Activated CD4-positive, CD25-positive, alpha-beta regulatory T cell (primary cell): ENCODE results near the gene JTB.
A peak's percentile ranks its signal among the peaks of the same experiment; 100 is the strongest.

ENCODE experiments used
- DNase-seq, 4 experiments: peaks; one replicate each; lab custom pipeline; 2025; lab: John Stamatoyannopoulos, UW

JTB gene

GRCh38 chr1:153954826-153955225 lies 22.6 kb downstream of the JTB start:
- DNase-seq = no peak

- no peak for DNase-seq
Observed at GRCh38 chr1:153953859-153954365, 23.6 kb downstream of the JTB start.

DNA sequence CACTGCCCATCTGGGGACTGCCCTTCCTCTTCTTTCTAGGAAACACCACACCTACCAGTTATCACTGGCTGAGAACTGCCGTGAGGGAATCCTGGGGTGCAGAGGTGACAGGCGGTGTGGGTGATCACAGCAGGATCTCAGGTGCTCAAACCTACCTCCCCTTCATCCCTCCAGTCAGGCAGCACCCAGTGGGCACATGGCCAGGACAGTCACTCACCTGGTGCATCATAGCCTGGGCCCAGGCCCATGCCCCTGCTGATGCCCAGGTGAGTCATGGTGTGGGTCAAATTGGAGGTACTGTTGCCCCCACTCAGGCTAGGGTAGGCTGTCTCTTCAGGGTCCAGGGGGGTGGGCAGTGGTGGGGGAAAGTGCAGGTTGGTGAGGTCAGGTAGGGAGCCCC lies 25.7 kb downstream of the JTB start:
- no peak for DNase-seq

DNA sequence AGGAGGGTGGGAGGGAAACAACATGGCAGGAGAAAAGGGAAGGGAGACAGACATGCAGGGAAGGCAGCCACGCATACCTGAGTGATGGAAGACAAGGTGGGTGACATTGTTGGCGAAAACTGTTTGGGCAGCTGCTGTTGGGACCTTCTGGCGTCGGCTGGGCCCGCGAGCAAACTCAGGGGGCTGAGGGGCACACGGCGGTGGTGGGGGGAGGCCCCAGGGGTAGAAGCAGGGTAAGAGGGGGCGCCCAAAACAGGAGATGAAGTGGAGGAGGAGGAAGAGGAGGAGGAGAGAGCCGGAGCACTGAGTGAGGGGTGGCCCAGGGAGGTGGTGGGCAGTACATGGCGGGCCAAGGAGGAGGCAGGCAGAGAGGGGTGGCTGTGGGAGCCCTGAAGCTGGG lies 26.3 kb downstream of the JTB start:
- no peak for DNase-seq

DNA sequence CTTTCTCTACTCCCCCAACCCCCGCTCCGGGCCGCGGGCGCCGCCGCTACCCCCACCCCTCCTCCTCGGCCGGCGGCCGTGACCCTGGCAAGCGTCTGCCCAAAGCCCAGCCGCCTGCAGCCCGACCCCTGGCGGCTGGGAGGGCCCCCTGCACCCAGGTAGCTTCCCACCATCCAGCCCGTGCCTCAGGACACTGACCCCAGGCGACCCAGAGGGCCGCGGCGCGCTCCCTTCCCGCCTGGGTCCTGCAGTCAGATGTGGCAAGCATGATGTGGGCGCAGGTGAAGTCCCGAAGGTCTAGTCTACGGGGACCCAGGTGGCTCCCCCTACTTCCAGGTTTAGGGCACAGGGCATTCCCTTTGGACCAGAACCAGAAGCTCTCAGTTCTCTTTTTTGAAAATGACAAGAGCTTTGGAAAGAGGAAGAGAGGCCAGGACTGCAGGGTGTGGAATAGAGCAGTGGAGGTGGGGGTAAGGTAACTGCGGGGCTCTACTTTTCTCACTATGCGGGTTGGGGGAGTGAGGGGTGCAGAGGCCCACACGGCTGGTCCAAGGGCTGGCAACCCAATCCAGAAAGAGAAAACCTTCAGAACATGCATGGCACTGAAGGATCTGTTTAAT lies 30.7 kb downstream of the JTB start, which contains the start of gene DENND4B:
Gene DENND4B, minus strand, starts transcription at position 97 of the 620 bp plus-strand sequence. CDS start 2,344 bp downstream, outside the sequence.
- DNase-seq = peak; percentile 48 to 62 (median 58)

DNA sequence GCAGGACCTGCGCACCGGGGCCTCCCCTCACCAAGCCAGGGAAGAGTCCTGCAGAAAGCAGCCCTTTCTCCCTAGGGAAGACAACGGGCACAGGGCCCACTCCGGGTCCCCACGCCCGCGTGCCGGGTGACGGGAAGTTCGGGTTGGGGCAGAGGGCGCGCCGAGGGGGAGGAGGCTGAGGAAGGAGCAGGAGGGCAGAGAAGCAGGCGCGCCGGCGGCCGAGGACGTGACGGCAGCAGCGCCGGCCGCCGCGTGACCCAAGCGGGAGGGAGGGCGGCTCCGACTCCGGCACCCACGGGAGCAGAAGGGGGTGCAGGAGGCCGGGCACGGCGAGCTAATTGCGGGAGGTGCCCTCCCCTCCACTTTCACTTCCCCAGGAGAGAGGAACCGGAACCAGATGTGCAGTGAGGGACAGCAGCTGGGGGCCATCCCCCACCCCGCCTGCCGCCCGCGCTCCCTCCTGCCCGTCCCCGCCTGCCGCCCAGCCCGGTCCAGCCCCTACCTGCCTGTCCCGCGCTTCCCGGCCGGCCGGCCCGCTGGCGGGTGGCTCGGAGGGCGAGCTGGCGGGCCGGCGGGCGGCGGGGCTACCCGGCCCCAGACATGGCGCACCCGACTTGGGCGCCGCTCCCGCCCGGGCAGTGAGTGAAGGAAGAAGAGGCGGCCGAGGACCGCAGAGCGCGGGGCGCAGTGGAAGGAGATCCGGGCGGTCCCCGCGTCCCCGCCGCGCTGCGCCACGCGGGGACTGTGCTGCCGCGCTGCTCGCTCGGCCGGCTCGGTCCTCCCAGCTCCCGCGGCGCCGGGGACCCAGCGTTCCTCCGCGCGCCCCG lies 31.5 kb downstream of the JTB start:
- peak; percentile 37 to 66 (median 50) for DNase-seq

DNA sequence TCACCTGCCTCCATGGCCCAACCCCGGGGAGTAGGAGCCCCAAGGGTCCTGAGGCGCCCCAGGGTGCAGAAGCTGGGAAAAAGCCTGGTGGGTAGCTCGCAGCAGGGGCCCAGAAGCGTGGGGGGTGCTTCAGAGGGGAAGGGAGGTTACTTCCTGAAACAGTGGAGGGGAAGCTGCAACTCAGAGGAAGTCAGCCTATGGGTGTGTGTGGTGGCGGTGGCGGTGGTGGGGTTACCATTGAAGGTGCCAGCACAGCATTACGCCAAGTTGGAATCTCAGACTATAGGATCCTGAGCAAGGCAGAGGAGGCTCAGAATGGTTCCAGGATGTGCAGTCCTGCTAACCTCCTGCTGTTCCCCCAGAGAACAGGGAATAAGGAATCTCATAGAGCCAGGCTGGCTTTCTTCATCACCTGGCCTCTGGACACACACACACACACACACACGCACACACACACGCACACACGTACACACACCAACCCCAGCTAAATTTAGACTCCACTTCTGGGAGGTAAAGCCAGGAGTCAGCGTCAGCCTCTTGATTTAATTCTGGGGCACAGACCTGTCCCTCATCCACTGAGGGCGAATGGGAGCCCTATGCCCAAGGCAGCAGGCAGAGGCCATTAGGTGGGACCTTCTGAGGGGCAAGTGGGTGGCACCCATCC lies 32.2 kb downstream of the JTB start:
- DNase-seq = peak; percentile 26 to 68 (median 46)

DNA sequence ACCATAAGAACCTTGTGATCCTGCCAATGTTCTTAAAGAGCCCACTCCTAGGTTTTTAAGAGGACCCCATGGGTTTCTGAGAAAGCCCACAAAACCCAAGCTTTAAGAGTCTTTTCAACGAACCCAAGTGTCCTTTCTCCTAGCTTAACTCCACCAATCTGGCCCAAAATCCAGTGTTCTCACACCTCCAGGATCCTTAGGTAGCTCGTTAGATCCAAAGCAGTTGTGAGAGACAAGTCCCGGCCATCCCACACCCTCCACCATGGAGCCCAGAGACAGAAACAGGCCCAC lies 32.7 kb downstream of the JTB start:
- DNase-seq = no peak

GRCh38 chr1:153944005-153944826 lies 33.3 kb downstream of the JTB start:
- no peak for DNase-seq

- DNase-seq = no peak
Observed at GRCh38 chr1:153942766-153943549, 34.5 kb downstream of the JTB start.

DNA sequence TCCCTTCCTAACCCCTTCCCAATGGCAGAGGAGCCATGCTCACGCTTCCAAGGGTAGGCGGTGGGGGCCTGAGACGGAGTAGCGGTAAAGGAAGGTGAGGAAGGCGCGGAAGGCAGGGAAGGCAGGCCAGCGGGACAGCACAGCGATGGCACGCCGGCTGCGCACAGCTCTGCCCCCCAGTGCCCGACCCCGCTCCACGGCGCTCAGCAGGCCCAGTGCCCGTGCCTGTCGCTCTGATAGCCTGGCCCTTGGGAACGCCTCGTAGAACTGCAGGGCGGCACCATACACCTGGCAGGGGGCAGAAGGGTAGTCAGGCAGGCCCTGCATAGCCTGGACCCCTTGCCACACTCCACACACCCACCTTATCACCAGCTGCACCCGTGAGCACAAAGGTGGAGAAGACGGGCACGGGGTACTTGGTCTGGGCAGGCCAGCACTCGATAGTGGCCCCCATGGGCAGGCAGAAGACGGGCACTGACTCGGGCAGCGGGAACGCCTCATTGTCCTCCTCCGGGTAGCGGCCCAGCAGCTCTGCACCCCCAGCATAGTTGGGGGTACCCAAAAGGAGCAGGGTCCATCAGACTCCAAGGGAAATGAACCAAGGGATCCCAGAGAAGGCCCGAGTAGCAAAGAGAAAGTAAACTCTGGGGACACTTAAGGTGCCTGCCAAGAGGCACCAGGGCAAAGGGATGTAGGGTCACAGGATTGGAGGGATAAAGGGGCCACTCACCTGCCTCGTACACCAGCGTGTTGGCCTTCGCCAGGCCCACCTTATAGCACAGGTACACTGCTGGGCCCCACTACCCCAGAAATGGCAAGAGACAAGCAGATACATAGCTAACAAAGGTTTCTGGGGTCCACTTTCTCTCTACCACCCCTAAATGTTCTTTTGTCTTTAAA lies 35.4 kb downstream of the JTB start:
- no peak for DNase-seq

DNA sequence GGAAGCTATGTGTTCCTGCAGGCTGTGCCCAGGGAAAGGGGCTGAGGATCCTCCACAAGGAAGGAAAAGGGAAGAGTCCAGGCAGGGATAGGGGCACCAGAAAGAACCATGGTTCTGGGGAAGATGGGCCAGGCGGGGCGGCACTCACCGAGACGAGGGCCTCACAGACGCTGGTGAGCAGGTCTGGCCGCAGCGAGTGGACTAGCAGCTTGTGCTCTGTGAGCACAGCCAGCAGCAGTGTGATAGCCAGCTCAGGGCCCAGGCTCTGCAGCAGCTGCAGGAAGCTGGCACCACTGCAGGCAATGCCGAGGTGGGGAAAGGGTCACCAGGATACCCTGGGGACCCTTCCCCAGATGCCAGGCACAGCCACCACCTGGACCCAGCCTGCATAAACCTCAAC lies 36.7 kb downstream of the JTB start:
- no peak for DNase-seq

DNA sequence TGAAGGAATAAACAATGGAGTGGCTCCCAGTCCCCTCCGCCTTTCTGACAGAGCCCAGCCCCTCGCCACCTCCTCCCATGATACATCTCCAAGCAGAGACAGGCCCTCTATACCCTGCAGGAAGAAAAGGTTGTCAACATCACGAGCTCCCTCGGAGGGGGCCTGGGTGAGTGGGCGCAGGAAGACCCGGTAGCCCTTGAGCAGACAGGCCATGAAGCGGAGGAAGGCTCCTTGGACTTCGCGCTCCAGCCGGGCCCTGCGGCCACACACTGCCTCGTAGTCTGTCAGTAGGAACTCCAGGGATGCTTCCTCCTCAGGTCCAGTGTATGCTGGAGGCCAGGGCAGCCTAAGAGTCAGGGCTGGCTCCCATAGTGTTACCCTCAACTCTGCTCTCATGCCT lies 38.0 kb downstream of the JTB start:
- no peak for DNase-seq

GRCh38 chr1:153938996-153939395 lies 38.5 kb downstream of the JTB start:
- no peak for DNase-seq

DNA sequence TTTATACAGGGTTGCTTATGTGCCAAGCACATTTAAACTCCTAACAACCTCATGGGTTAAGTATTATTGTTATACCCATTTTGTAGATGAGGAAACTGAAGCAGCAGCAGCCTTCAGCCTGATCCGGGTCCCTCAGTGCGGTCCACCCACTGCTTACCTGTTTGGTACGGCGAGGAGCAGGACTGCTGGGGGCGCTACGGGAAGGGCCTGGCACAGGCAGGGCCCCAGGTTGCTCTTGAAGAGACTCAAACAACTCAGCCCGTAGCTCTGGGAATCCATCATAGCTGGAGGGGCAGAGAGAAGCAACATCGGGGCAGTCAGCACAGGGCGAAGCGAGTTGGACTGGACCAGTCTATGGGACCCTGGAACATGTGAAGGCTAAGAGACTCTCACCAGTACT lies 40.1 kb downstream of the JTB start:
- DNase-seq = no peak

GRCh38 chr1:153936011-153936802 lies 41.3 kb downstream of the JTB start:
- DNase-seq = no peak

- no peak for DNase-seq
Observed at GRCh38 chr1:153934746-153935145, 42.7 kb downstream of the JTB start.

- no peak for DNase-seq
Observed at GRCh38 chr1:153933955-153934354, 43.5 kb downstream of the JTB start.

DNA sequence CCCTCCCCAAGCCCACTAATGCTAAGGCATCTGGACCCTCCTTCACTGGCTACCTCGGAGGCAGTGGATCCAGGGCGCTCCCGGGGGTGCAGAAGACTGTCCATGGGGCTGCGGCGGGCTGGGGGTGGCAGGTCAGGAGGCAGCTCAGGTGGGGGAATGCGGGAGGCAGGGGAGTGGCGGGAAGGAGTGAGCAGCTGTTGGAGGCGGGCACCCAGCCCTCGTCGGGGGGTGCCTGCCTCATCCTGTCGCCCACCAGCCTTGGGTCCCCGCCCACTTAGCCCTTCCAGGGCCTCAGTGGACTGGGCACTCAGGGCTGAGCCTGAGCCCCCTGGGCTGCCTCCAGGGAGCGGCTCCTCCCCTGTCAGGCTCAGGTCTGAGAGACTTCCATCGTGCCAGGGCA lies 44.0 kb downstream of the JTB start:
- DNase-seq = no peak
